Keratinocyte (primary cell): Measurements from ENCODE around the gene S100A2.

Source experiments
- CTCF ChIP-seq, 3 experiments: IDR thresholded peaks in 1 of 3; conservative IDR thresholded peaks in 1 of 3; optimal IDR thresholded peaks in 1 of 3; 2 replicates in 2 of 3; 3 replicates in 1 of 3; pipeline versions ENCODE3 to v1.5.1; 2011; ENCODE audit warnings: low read length in 3 of 3, mild to moderate bottlenecking in 3 of 3, moderate library complexity in 2 of 3, control low read depth in 1 of 3, inconsistent platforms in 1 of 3; ENCODE audit not compliant: insufficient read depth in 2 of 3; ENCODE audit errors: extremely low read depth in 1 of 3
- EZH2 ChIP-seq: IDR thresholded peaks from one replicate; pipeline ENCODE4 v1.6.1; 2012; ENCODE audit warnings: inconsistent platforms, mild to moderate bottlenecking, low read length, moderate library complexity

- no peak for TF ChIP-seq EZH2
- TF ChIP-seq CTCF (optimal IDR thresholded peaks at IDR 0.05 in 1 of 3, IDR thresholded peaks at IDR 0.05 in 1 of 3, conservative IDR thresholded peaks at IDR 0.05 in 1 of 3; ENCODE audit: extremely low read depth in 1 of 3, insufficient read depth in 2 of 3, low read length in 3 of 3) = no peak
Measured at GRCh38 chr1:153545067-153546055, 20.3 kb downstream of the S100A2 start, which contains the start of gene S100A4.
